Measurements from ENCODE around the gene ACACA. TPM values are rescaled to one million over a fixed set of nuclear protein-coding genes. Genes with fewer than 3 reads are reported as not detected.

ACACA gene
- total RNA-seq, 4 donors from 2014 or later: 30.6 to 102 (median 50.5) TPM

GRCh38 chr17:37389160-37389559 is 17.5 kb downstream of the ACACA start:
- no peak for TF ChIP-seq CTCF (IDR thresholded peaks at IDR 0.05; ENCODE audit: low read depth)

DNA sequence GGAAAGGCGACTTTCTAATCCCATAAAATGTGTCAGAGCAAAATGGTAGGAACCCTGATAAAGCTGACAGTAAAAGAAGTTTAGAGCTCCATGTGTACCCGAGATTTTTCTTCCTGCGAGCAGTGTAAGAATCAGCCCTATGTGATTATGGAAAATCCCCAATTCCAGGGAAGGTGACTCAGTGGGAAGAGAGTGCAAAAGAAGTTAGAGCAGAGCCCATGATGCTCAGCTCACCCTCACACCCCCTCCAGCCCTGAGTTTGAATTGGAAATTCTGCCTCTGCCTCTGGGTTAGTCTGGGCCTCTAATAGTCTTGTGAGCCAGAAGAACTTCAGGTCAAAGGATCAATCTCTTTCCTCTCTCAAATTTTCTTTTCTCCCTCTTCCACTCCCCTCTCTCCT is 18.4 kb downstream of the ACACA start:
- no peak for TF ChIP-seq CTCF (IDR thresholded peaks at IDR 0.05; ENCODE audit: low read depth)

DNA sequence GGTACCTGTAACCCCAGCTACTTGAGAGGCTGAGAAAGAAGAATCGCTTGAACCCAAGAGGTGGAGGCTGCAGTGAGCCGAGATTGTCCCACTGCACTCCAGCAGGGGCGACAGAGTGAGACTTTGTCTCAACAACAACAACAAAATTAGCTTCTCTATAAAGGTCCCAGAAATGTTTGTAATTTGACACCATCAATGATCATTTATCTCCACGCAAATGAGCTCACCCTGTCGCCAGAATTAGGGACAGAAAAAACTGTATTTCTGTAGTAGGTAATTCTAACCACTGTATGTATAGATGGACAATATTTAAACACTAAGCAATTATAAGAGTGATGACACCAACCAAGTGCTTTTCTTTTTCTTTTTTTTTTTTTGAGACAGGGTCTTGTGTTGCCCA is 20.2 kb downstream of the ACACA start:
- TF ChIP-seq CTCF (IDR thresholded peaks at IDR 0.05; ENCODE audit: low read depth): no peak

GRCh38 chr17:37385474-37385990 is 21.1 kb downstream of the ACACA start:
- no peak for TF ChIP-seq CTCF (IDR thresholded peaks at IDR 0.05; ENCODE audit: low read depth)

DNA sequence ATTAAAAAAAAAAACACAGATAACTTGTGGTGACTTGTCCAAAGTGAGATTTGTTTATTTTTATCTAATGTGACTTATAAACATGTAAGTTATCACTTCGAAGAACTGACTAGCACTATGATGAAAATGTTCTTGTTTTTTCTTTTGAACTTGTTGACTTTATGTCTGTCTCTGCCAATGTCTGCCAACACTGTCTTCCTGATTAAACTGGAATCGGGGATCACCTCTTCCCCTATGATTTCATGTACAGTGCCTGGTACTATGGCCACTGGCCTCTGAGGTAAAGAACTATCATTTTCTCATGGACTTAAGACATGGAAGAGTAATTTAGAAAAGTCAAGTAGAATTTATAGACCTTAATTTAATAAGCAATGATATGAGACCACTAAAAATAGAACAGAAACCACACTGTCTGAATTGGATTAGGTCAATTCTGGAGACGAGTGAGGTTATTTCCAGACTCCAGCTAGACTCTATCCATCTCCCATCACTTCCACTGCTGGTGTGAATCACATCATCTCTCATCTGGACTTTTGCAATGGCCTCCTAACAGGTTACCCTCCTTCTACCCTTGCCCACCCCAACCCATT is 22.0 kb downstream of the ACACA start:
- TF ChIP-seq CTCF (IDR thresholded peaks at IDR 0.05; ENCODE audit: low read depth): no peak

- no peak for TF ChIP-seq CTCF (IDR thresholded peaks at IDR 0.05; ENCODE audit: low read depth)
Observed at GRCh38 chr17:37382056-37382455, 24.6 kb downstream of the ACACA start.

- no peak for TF ChIP-seq CTCF (IDR thresholded peaks at IDR 0.05; ENCODE audit: low read depth)
Observed at GRCh38 chr17:37375706-37376105, 30.9 kb downstream of the ACACA start, which contains the start of gene C17orf78. Gene C17orf78, plus strand, starts transcription at chr17:37375985. Its CDS starts 108 bp downstream, at chr17:37376093.

Measured in subcutaneous adipose tissue (tissue), 4 donors.